ENCODE data around the gene RNU2-63P. TPM values are rescaled to one million over a fixed set of nuclear protein-coding genes. Genes with fewer than 3 reads are reported as not detected.

Gene RNU2-63P
- total RNA-seq, result 8.9 and 9.3 TPM in 2 replicates
- 423 TPM for total RNA-seq (2013)
- not detected in 2 replicates for polyA plus RNA-seq
- not detected in 2 replicates for polyA minus RNA-seq

- H3K4me3 ChIP-seq (ENCODE audit: control extremely low read depth in 1 of 5, extremely low read depth in 1 of 5, insufficient read depth in 1 of 5, low read depth in 2 of 5, low read length in 4 of 5), result peak within 1 kb of the TSS; percentile 39 to 95 (median 91)
- Mint-ChIP-seq H3K27me3 (no peaks in the 10 kb centered on the region), H3K27ac (peak within 1 kb of the TSS; percentile 98), H3K4me1 (peaks cover 25% of the 10 kb centered on the region), H3K9me3 (ENCODE audit: insufficient read depth) (no peaks in the 10 kb centered on the region), H3K4me3 (peak within 1 kb of the TSS; percentile 100)
- H4K20me1 ChIP-seq (ENCODE audit: control insufficient read depth, insufficient read depth, low read length, poor library complexity, severe bottlenecking), result no peaks in the 10 kb centered on the region
- peaks cover 6 to 15% of the 10 kb centered on the region in 2 donors for H3K4me1 ChIP-seq (ENCODE audit: control insufficient read depth in 2 of 2, insufficient read depth in 2 of 2, low read length in 2 of 2)
- TF ChIP-seq CTCF (IDR thresholded peaks at IDR 0.05) (no peak), EZH2 (IDR thresholded peaks at IDR 0.05; ENCODE audit: borderline replicate concordance, insufficient read depth, low read depth, low read length, poor library complexity, severe bottlenecking) (no peak)
- no peaks in the 10 kb centered on the region for H3K27me3 ChIP-seq (replicated peaks in 1 of 4; ENCODE audit: control extremely low read depth in 1 of 4, control insufficient read depth in 3 of 4, insufficient read depth in 4 of 4, low read length in 3 of 4)
- H3K9ac ChIP-seq (ENCODE audit: low read length), result peak within 1 kb of the TSS; percentile 96
- POLR2A ChIA-PET, result interaction anchor here (0.9 to 2.2 kb wide), 3 partner anchors 14 to 44 kb away, joined by 3 to 15 read pairs (median 3); no protein-coding TSS in a partner anchor
- CTCF ChIA-PET, result interaction anchor here (0.8 to 1.8 kb wide), 5 partner anchors 11 to 144 kb away, joined by 3 to 8 read pairs (median 3); no protein-coding TSS in a partner anchor
- H3K4me2 ChIP-seq (replicated peaks; ENCODE audit: low read depth, low read length, poor library complexity, severe bottlenecking), result peak within 1 kb of the TSS; percentile 81
- ATAC-seq (ENCODE audit: low read depth), result peak; percentile 84
- H2AFZ ChIP-seq (ENCODE audit: insufficient read depth, low read depth, low read length, poor library complexity, severe bottlenecking), result peak within 1 kb of the TSS; percentile 98
- DNase-seq, result peak; percentile 94
- WGBS (ENCODE audit: insufficient coverage), result 10% methylated on average over 25 of the region's 34 CpGs
- H3K36me3 ChIP-seq (replicated peaks in 1 of 2; ENCODE audit: control extremely low read depth in 1 of 2, control insufficient read depth in 1 of 2, extremely low read depth in 1 of 2, insufficient read depth in 2 of 2, low read length in 1 of 2), result no peaks in the 10 kb centered on the region
- peaks cover 0 to 10% (median 4%) of the 10 kb centered on the region in 3 donors for H3K9me3 ChIP-seq (ENCODE audit: control extremely low read depth in 1 of 3, control insufficient read depth in 2 of 3, insufficient read depth in 1 of 3, low read length in 2 of 3)
- H3K79me2 ChIP-seq (ENCODE audit: control insufficient read depth, insufficient read depth, low read length), result peaks cover 6% of the 10 kb centered on the region
- peak within 1 kb of the TSS; percentile 98 to 99 for H3K27ac ChIP-seq (ENCODE audit: low read length in 2 of 2)
- intact Hi-C loops (cut with micrococcal nuclease), result loop anchor here (1.0 to 10.0 kb wide), 3 partner anchors 39 to 1574 kb away; partner anchors contain the start of genes CHMP3, KDM3A and KRCC1
Observed at GRCh38 chr2:88016086-88016959, at the start of gene RNU2-63P. TSS of gene RNU2-63P (minus strand) at chr2:88016547.
